ENCODE measurements around the gene ABHD11. TPM values are rescaled to one million over a fixed set of nuclear protein-coding genes. Genes with fewer than 3 reads are reported as not detected.

ABHD11 gene
- total RNA-seq, 1 donor, result 8.2 TPM

DNA sequence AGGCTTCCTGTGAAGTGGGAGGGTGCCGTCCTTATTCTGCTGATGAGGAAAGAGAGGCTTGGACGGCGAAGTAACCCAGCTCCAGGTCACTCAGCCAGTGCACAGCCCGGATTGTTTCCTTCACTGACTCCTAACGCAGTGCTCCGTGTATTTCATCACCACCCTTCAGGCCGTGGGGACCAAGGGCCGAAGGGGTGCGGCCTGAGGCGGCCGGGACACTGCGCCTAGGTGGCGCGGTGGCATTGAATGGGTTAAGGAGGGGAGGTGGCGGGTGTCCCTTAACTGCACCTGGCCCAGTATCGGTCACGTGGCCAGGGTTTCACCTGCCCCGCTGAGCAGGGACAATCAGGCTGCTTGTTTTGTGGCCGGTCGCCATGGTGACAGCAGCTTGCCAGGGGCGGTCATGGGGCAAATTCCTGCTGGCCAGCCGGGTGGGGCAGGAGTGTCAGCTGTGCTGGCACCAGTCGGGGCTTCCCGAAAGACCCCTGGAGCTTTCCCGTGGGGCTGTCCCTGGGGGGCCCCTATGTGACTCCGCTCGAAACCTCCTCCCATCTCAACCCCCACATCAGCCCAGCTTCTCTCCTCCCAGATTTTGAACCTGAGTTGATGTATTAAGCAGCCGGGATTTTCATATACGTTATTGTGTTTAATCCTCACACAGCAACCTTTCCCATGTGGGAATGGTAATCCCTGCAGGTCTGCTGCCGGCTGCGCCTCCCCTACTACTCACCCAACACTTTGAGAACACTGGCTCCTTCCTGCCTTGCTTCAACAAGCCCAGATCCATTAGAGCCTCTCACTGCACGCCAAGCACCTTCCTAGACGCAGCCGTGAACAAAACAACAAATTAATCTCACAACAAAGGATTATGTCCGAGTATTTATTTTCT lies 4.4 kb upstream of the ABHD11 start:
- TF ChIP-seq, protein P1, sequence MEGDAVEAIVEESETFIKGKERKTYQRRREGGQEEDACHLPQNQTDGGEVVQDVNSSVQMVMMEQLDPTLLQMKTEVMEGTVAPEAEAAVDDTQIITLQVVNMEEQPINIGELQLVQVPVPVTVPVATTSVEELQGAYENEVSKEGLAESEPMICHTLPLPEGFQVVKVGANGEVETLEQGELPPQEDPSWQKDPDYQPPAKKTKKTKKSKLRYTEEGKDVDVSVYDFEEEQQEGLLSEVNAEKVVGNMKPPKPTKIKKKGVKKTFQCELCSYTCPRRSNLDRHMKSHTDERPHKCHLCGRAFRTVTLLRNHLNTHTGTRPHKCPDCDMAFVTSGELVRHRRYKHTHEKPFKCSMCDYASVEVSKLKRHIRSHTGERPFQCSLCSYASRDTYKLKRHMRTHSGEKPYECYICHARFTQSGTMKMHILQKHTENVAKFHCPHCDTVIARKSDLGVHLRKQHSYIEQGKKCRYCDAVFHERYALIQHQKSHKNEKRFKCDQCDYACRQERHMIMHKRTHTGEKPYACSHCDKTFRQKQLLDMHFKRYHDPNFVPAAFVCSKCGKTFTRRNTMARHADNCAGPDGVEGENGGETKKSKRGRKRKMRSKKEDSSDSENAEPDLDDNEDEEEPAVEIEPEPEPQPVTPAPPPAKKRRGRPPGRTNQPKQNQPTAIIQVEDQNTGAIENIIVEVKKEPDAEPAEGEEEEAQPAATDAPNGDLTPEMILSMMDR (IDR thresholded peaks at IDR 0.05; ENCODE audit: insufficient read depth, low read depth, low read length), result no peak
- DNase-seq (ENCODE audit: low read depth), result no peak

DNA sequence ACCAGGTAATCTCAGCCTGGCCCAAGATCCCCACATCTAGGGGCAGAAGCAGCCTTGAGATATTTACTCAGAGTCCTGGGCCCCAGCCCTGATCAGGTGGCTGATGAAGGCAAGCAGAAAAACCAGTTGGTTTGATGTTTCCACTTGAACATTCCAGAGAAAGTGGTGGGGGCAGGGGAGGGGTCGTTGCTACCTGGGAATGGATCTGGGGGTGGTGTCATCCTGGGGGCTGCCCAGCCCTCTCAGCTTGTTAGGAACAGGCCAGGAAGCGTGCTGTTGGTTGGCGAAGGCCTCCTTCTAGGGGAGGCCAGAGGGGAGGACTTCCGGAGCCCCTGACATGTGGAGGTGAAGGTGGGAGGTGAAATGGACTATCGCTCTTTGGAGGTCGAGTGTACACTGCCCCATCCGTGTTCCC lies 3.7 kb upstream of the ABHD11 start:
- no peak for DNase-seq (ENCODE audit: low read depth)
- no peak overlapping the region for H3K4me3 ChIP-seq (ENCODE audit: low read depth, low read length)
- TF ChIP-seq, protein P1 (IDR thresholded peaks at IDR 0.05; ENCODE audit: insufficient read depth, low read depth, low read length), result no peak

More for the DNA sequence above, 4.4 kb upstream of the ABHD11 start:
- H3K4me3 ChIP-seq (ENCODE audit: low read depth, low read length), result no peak overlapping the region

DNA sequence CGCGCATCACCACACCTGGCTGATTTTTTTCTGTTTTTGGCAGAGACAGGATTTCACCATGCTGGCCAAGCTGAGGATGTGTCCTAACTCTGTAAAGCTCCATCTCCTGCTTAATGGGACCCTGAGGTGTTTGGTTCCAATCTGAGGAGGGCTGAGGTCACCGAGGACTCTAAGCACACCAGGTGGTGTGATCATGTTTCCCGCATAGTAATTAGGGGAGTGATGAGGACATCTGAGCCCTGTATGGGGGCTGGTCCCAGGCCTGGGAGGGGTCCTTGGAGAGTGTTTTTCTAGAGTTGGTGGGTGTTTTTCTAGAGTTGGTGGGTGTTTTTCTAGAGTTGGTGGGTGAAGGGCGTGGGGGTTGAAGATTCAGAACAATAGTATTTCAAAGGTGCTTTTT lies 3.0 kb upstream of the ABHD11 start:
- no peak overlapping the region for H3K4me3 ChIP-seq (ENCODE audit: low read depth, low read length)
- TF ChIP-seq, protein P1 (IDR thresholded peaks at IDR 0.05; ENCODE audit: insufficient read depth, low read depth, low read length), result no peak
- no peak for DNase-seq (ENCODE audit: low read depth)

DNA sequence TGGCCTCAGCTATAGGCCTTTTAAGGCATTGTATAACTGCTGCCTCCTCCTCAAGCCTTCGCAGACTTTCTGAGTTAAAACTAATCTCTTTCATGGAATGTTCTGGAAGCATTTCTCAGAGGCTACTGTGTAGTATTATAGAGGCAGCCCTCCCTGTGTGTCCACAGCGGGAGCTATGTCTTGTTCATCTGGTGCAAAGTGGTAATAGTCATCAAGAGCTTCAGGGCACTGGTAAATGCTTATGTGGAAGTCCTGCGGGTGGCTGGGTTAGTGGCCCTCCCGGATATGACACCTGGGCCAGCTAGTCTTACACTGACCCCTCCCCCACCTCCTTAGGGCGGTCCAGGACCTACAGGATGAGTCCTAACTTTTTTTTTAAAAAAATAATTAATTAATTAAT lies 2.2 kb upstream of the ABHD11 start:
- TF ChIP-seq, protein P1 (IDR thresholded peaks at IDR 0.05; ENCODE audit: insufficient read depth, low read depth, low read length), result no peak
- DNase-seq (ENCODE audit: low read depth), result no peak

DNA sequence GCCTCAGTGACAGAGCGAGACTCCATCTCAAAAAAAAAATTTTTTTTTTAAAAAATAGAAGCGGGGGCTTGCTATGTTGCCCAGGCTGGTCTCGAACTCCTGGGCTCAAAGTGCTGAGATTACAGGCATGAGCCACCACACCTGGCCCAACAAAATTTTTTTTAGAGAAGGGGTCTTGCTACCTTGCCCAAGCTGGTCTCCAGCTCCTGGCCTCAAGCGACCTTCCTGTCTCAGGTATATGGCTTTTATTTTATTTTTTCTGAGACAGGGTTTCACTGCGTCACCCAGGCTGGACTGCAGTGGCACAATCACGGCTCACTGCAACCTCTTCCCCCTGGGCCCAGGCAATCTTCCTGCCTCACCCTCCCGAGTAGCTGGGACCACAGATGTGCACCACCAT lies 1.6 kb upstream of the ABHD11 start:
- DNase-seq (ENCODE audit: low read depth), result no peak
- no peak overlapping the region for H3K4me3 ChIP-seq (ENCODE audit: low read depth, low read length)
- TF ChIP-seq, protein P1 (IDR thresholded peaks at IDR 0.05; ENCODE audit: insufficient read depth, low read depth, low read length), result no peak

More for the DNA sequence above, 2.2 kb upstream of the ABHD11 start:
- H3K4me3 ChIP-seq (ENCODE audit: low read depth, low read length), result no peak overlapping the region

DNA sequence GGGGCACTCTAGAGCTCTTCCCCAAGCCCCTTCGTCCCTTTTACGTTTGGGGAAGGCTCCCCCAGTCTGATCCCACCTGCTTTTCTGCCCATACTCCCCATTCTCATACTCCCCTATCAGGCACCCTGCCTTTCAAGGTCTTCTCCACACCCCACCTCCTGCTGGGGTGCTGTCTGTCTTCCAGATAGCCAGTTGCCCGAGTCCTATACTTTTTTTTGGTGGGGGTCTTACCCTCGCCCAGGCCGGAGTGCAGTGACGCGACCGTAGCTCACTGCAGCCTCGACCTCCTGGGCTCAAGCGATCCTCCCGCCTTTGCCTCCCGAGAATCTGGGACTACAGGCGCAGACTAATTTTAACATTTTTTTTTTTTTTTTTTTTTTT lies 775 bp upstream of the ABHD11 start:
- TF ChIP-seq, protein P1 (IDR thresholded peaks at IDR 0.05; ENCODE audit: insufficient read depth, low read depth, low read length), result no peak
- DNase-seq (ENCODE audit: low read depth), result no peak
- peak overlapping the region; percentile 87 for H3K4me3 ChIP-seq (ENCODE audit: low read depth, low read length)

Measured in fibroblast of villous mesenchyme (primary cell).